A549 (cell line): Measurements from ENCODE around the gene CABP5. TPM values are rescaled to one million over a fixed set of nuclear protein-coding genes. Genes with fewer than 3 reads are reported as not detected.
A peak's percentile ranks its signal among the peaks of the same experiment; 100 is the strongest.

Experiments used
- ATAC-seq, 2 experiments: fragments of 200-7000 bp in 1 of 2; fragments of >200 bp in 1 of 2; cut with Nextera tagmentation in 1 of 2; cut with Tn5 transposase in 1 of 2; 3 replicates each; pipeline versions ENCODE4 v1.8.0 to v1.9.1; 2018 to 2020; ENCODE audit warnings: mild to moderate bottlenecking in 1 of 2, moderate library complexity in 1 of 2
- CTCF ChIA-PET: fragments of 300-600 bp; sonication (Branson Sonifier 250); formaldehyde crosslinking; extraction: SDS; loops from one replicate; lab custom pipeline; 2021; ENCODE audit warnings: antibody characterized with exemption, inconsistent platforms; lab: Yijun Ruan, JAX
- POLR2A ChIA-PET: fragments of 350-600 bp; formaldehyde crosslinking; extraction: SDS; loops from one replicate; lab custom pipeline; 2021; ENCODE audit warnings: antibody characterized with exemption, inconsistent platforms; lab: Yijun Ruan, JAX
- DNase-seq, 2 experiments: peaks; one replicate each; pipeline versions ENCODE4 v3.0.0 to v3.0.0-alpha.2; 2011 to 2016; ENCODE audit warnings: low read depth in 1 of 2, low spot score in 1 of 2
- FAIRE-seq: peaks from 2 replicates; lab custom pipeline; 2011; peaks lifted over from hg19 to GRCh38; lab: Jason Lieb, UNC
- H3K27ac ChIP-seq, 2 experiments: fragments of >200 bp; sonication (Bioruptor Twin); formaldehyde crosslinking; 3 replicates each; pipeline ENCODE4 v1.5.1; 2016 to 2017
- H3K4me1 ChIP-seq: fragments of >200 bp; sonication (Bioruptor Twin); formaldehyde crosslinking; 3 replicates; pipeline ENCODE4 v1.6.1; 2016
- H3K4me2 ChIP-seq: fragments of >200 bp; sonication (Bioruptor Twin); formaldehyde crosslinking; 3 replicates; pipeline ENCODE4 v1.6.1; 2016
- H3K4me3 ChIP-seq: fragments of >200 bp; sonication (Bioruptor Twin); formaldehyde crosslinking; 3 replicates; pipeline ENCODE4 v1.5.1; 2016
- H3K9me3 ChIP-seq: fragments of >200 bp; sonication (Bioruptor Twin); formaldehyde crosslinking; 3 replicates; pipeline ENCODE4 v1.6.1; 2016
- CBX2 ChIP-seq: fragments of 200-600 bp; sonication (generic); IDR thresholded peaks from 2 replicates; pipeline ENCODE4 v1.6.1; 2016; ENCODE audit warnings: low read depth, mild to moderate bottlenecking, borderline replicate concordance
- CBX8 ChIP-seq: fragments of 200-600 bp; sonication (generic); IDR thresholded peaks from 2 replicates; pipeline ENCODE4 v1.6.1; 2016
- CEBPB ChIP-seq, 2 experiments: fragments of >200 bp in 1 of 2; sonication (Bioruptor Twin) in 1 of 2; formaldehyde crosslinking in 1 of 2; IDR thresholded peaks; 2 replicates each; pipeline ENCODE4 v1.6.1; 2012 to 2016
- CHD4 ChIP-seq: fragments of 200-600 bp; sonication (generic); IDR thresholded peaks from 2 replicates; pipeline ENCODE4 v1.6.1; 2016; ENCODE audit warnings: antibody characterized with exemption, mild to moderate bottlenecking, borderline replicate concordance
- E2F6 ChIP-seq: IDR thresholded peaks from 2 replicates; pipeline ENCODE4 v1.6.1; 2012; ENCODE audit warnings: low read depth, borderline replicate concordance
- EHF ChIP-seq: fragments of 250-450 bp; sonication (Bioruptor Pico); IDR thresholded peaks from 2 replicates; pipeline ENCODE4 v1.5.0; 2020; ENCODE audit warnings: mild to moderate bottlenecking
- EHMT2 ChIP-seq: fragments of 200-600 bp; sonication (generic); IDR thresholded peaks from 2 replicates; pipeline ENCODE4 v1.6.1; 2016; ENCODE audit warnings: antibody characterized with exemption, low read depth, mild to moderate bottlenecking, moderate library complexity
- ELK1 ChIP-seq: fragments of 150-350 bp; IDR thresholded peaks from 2 replicates; pipeline ENCODE4 v1.6.1; 2014; ENCODE audit warnings: low read depth, mild to moderate bottlenecking, low read length
- EP300 ChIP-seq, 2 experiments: fragments of >200 bp; sonication (Bioruptor Twin); formaldehyde crosslinking; IDR thresholded peaks; 2 replicates in 1 of 2; 3 replicates in 1 of 2; pipeline ENCODE4 v1.6.1; 2016 to 2017
- FOXS1 ChIP-seq: fragments of 250-450 bp; sonication (Bioruptor Pico); IDR thresholded peaks from 2 replicates; pipeline ENCODE4 v1.5.0; 2020; ENCODE audit warnings: mild to moderate bottlenecking, moderate library complexity
- HDAC2 ChIP-seq: fragments of 200-600 bp; sonication (generic); IDR thresholded peaks from 2 replicates; pipeline ENCODE4 v1.6.1; 2016
- HOXB13 ChIP-seq: fragments of 250-450 bp; sonication (Bioruptor Pico); IDR thresholded peaks from 2 replicates; pipeline ENCODE4 v1.5.0; 2020; ENCODE audit warnings: low read depth, mild to moderate bottlenecking, moderate library complexity
- JUNB ChIP-seq: fragments of >200 bp; sonication (Bioruptor Twin); formaldehyde crosslinking; IDR thresholded peaks from 2 replicates; pipeline ENCODE4 v1.6.1; 2016
- KDM1A ChIP-seq: fragments of 200-600 bp; sonication (generic); IDR thresholded peaks from 2 replicates; pipeline ENCODE4 v1.6.1; 2016; ENCODE audit warnings: low read depth, mild to moderate bottlenecking
- KDM5A ChIP-seq: fragments of 200-600 bp; sonication (generic); IDR thresholded peaks from 2 replicates; pipeline ENCODE4 v1.6.1; 2016; ENCODE audit warnings: antibody characterized with exemption, mild to moderate bottlenecking
- MAFK ChIP-seq: fragments of 450-650 bp; IDR thresholded peaks from 2 replicates; pipeline ENCODE4 v1.6.1; 2014; ENCODE audit not compliant: partially characterized antibody
- MAZ ChIP-seq: fragments of 150-350 bp; IDR thresholded peaks from 2 replicates; pipeline ENCODE4 v1.6.1; 2014; ENCODE audit warnings: antibody characterized with exemption, low read depth, low read length, borderline replicate concordance
- MYC ChIP-seq: IDR thresholded peaks from 2 replicates; pipeline ENCODE4 v1.6.1; 2012; ENCODE audit warnings: mild to moderate bottlenecking, inconsistent platforms, low read length, improper control_type of control experiment, borderline replicate concordance
- POLR2AphosphoS2 ChIP-seq: conservative IDR thresholded peaks from 2 replicates; pipeline ENCODE4 v1.6.1; 2012; ENCODE audit warnings: low read length, improper control_type of control experiment, inconsistent platforms
- RAD21 ChIP-seq, 2 experiments: fragments of >200 bp in 1 of 2; sonication (Bioruptor Twin) in 1 of 2; formaldehyde crosslinking in 1 of 2; IDR thresholded peaks in 1 of 2; conservative IDR thresholded peaks in 1 of 2; 2 replicates in 1 of 2; 3 replicates in 1 of 2; pipeline ENCODE4 v1.6.1; 2012 to 2018; ENCODE audit warnings: inconsistent platforms in 1 of 2
- SMC3 ChIP-seq: fragments of >200 bp; sonication (Bioruptor Twin); formaldehyde crosslinking; IDR thresholded peaks from 3 replicates; pipeline ENCODE4 v1.6.1; 2018; ENCODE audit warnings: inconsistent platforms
- USF2 ChIP-seq: fragments of 450-650 bp; IDR thresholded peaks from 2 replicates; pipeline ENCODE4 v1.6.1; 2014; ENCODE audit warnings: antibody characterized with exemption
- ZSCAN20 ChIP-seq: fragments of 250-450 bp; sonication (Bioruptor Pico); IDR thresholded peaks from 2 replicates; pipeline ENCODE4 v1.8.0; 2022; ENCODE audit warnings: mild to moderate bottlenecking, moderate library complexity
- WGBS: methylation state at CpG from one replicate; pipeline ENCODE4 v1.1.6; 2017; ENCODE audit errors: missing lambda C conversion rate; 5-methylcytosine and 5-hydroxymethylcytosine counted together
- polyA plus RNA-seq, 4 experiments: library from polyadenylated mRNA; depleted of rRNA in 3 of 4; stranded (reverse); fragments of >200 nt; fragmentation: RNase III in 1 of 4; extraction: RNeasy Plus Mini Kit Qiagen cat#74134 plus additional on column Dnase treatment in 1 of 4; gene quantifications; 2 replicates in 3 of 4; 3 replicates in 1 of 4; pipeline ENCODE4 v1.2.3, GENCODE V29; 2011 to 2017
- TF ChIP-seq, protein P1 (sequence below): IDR thresholded peaks from 2 replicates; pipeline ENCODE4 v1.6.1; 2012
- TF ChIP-seq, protein P2 (sequence below): fragments of >200 bp; sonication (Bioruptor Twin); formaldehyde crosslinking; IDR thresholded peaks from 2 replicates; pipeline ENCODE4 v1.6.1; 2016
- TF ChIP-seq, protein P3 (sequence below): fragments of >200 bp; sonication (Bioruptor Twin); formaldehyde crosslinking; IDR thresholded peaks from 3 replicates; pipeline ENCODE4 v1.5.1; 2016

Gene CABP5
- polyA plus RNA-seq, 2 of the 4 experiments (the other 2 are of a cell fraction) = not detected

- TF ChIP-seq MAFK = peak; percentile 80
- TF ChIP-seq KDM5A = no peak
- Histone ChIP-seq H3K4me1 (no peaks in the 10 kb centered on the region), H3K27ac (no peak overlapping the region), H3K4me2 (no peak overlapping the region), H3K4me3 (no peak overlapping the region), H3K9me3 (peaks cover 23% of the 10 kb centered on the region)
- ChIA-PET CTCF (interaction anchor here (1.1 to 1.2 kb wide), 2 partner anchors 11 to 28 kb away, joined by 3 to 4 read pairs; no protein-coding TSS in a partner anchor), POLR2A (no interaction called here)
- 22% methylated on average over 5 of the region's 5 CpGs for WGBS
- no peak for DNase-seq
- FAIRE-seq = no peak
- ATAC-seq = no peak
Measured at GRCh38 chr19:48033604-48034003, 10.3 kb downstream of the CABP5 start.

- ATAC-seq (no peak; a peak in 1 of 6 replicates), DNase-seq (no peak), FAIRE-seq (no peak)
- Histone ChIP-seq H3K4me1 (no peaks in the 10 kb centered on the region), H3K4me2 (no peak overlapping the region), H3K4me3 (no peak overlapping the region), H3K27ac (no peak overlapping the region), H3K9me3 (peaks cover 8% of the 10 kb centered on the region; the same call in 1 of the 3 replicates)
- ChIA-PET POLR2A (no interaction called here), CTCF (interaction anchor here (0.9 to 1.2 kb wide), 4 partner anchors 11 to 68 kb away, joined by 3 to 4 read pairs (median 3); no protein-coding TSS in a partner anchor)
- TF ChIP-seq E2F6 (no peak), JUNB (no peak), SMC3 (no peak), KDM5A (no peak), MAZ (no peak), FOXS1 (CRISPR knock-in tag) (no peak), CEBPB (IDR thresholded peaks at IDR 0.05) (no peak), ELK1 (no peak), CBX8 (no peak), KDM1A (no peak), MYC (no peak)
- TF ChIP-seq, protein P1, sequence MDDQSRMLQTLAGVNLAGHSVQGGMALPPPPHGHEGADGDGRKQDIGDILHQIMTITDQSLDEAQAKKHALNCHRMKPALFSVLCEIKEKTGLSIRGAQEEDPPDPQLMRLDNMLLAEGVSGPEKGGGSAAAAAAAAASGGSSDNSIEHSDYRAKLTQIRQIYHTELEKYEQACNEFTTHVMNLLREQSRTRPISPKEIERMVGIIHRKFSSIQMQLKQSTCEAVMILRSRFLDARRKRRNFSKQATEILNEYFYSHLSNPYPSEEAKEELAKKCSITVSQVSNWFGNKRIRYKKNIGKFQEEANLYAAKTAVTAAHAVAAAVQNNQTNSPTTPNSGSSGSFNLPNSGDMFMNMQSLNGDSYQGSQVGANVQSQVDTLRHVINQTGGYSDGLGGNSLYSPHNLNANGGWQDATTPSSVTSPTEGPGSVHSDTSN = no peak
- TF ChIP-seq, protein P2, sequence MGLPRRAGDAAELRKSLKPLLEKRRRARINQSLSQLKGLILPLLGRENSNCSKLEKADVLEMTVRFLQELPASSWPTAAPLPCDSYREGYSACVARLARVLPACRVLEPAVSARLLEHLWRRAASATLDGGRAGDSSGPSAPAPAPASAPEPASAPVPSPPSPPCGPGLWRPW = no peak
- 45% methylated on average over 10 of the region's 10 CpGs for WGBS
Measured at GRCh38 chr19:48030073-48030472, 13.8 kb downstream of the CABP5 start.

GRCh38 chr19:48029431-48029830, 14.4 kb downstream of the CABP5 start:
- no peak overlapping the region for H3K4me2 ChIP-seq
- DNase-seq (no peak), FAIRE-seq (no peak), ATAC-seq (no peak)
- POLR2A ChIA-PET = no interaction called here
- no peak overlapping the region for H3K27ac ChIP-seq
- 12% methylated on average over 7 of the region's 7 CpGs for WGBS
- H3K4me3 ChIP-seq = no peak overlapping the region
- no peaks in the 10 kb centered on the region for H3K4me1 ChIP-seq
- CTCF ChIA-PET = interaction anchor here (0.9 to 1.2 kb wide), 4 partner anchors 11 to 67 kb away, joined by 3 to 4 read pairs (median 3); no protein-coding TSS in a partner anchor
- peaks cover 8% of the 10 kb centered on the region; the same call in 1 of the 3 replicates for H3K9me3 ChIP-seq
- TF ChIP-seq HDAC2 = no peak
- TF ChIP-seq EHMT2 = no peak
- TF ChIP-seq KDM1A = no peak
- TF ChIP-seq ZSCAN20 (CRISPR knock-in tag) = no peak
- no peak for TF ChIP-seq MYC
- TF ChIP-seq ELK1 = no peak
- no peak for TF ChIP-seq RAD21 (conservative IDR thresholded peaks at IDR 0.05 in 1 of 2, IDR thresholded peaks at IDR 0.05 in 1 of 2)
- TF ChIP-seq FOXS1 (CRISPR knock-in tag) = no peak
- TF ChIP-seq CHD4 = no peak
- TF ChIP-seq CBX2 = no peak
- TF ChIP-seq EHF (CRISPR knock-in tag) = no peak
- no peak for TF ChIP-seq USF2
- no peak for TF ChIP-seq HOXB13 (CRISPR knock-in tag)
- TF ChIP-seq, protein P3, sequence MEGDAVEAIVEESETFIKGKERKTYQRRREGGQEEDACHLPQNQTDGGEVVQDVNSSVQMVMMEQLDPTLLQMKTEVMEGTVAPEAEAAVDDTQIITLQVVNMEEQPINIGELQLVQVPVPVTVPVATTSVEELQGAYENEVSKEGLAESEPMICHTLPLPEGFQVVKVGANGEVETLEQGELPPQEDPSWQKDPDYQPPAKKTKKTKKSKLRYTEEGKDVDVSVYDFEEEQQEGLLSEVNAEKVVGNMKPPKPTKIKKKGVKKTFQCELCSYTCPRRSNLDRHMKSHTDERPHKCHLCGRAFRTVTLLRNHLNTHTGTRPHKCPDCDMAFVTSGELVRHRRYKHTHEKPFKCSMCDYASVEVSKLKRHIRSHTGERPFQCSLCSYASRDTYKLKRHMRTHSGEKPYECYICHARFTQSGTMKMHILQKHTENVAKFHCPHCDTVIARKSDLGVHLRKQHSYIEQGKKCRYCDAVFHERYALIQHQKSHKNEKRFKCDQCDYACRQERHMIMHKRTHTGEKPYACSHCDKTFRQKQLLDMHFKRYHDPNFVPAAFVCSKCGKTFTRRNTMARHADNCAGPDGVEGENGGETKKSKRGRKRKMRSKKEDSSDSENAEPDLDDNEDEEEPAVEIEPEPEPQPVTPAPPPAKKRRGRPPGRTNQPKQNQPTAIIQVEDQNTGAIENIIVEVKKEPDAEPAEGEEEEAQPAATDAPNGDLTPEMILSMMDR = no peak
- no peak for TF ChIP-seq EP300 (IDR thresholded peaks at IDR 0.05)
- no peak for TF ChIP-seq POLR2AphosphoS2
